HL-60/S4 (cell line): ENCODE data around the gene NMNAT2.

Experiments used
- in situ Hi-C: fragments of 300-500 bp; cut with MboI; formaldehyde crosslinking; loops from 2 replicates; pipeline ENCODE4 v1.14.3; 2022; ENCODE audit warnings: low sequenced_read_pairs

Gene NMNAT2

DNA sequence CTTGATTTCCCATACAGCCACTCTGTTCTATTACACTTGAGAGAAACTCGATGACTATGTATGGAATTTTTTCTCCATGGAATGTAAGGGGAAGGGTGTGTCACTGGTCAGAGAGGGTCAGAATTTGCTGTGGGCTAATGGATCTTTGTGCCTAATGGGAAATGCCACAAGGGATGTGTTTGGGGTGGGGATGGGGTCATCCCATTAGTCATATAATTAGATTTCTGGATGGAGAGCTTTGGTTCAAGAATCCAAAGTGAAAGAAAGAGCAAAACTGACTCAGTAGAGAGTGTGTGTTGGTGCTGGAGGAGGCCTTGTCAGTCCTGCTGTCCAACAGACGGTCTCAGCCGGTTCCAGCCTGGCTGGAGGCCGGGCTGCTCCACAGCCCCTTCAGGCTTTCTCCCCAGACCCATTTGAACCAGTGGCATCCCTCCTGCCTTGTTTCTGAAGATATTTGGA, 145.8 kb downstream of the NMNAT2 start:
- in situ Hi-C loops = no loop called here

DNA sequence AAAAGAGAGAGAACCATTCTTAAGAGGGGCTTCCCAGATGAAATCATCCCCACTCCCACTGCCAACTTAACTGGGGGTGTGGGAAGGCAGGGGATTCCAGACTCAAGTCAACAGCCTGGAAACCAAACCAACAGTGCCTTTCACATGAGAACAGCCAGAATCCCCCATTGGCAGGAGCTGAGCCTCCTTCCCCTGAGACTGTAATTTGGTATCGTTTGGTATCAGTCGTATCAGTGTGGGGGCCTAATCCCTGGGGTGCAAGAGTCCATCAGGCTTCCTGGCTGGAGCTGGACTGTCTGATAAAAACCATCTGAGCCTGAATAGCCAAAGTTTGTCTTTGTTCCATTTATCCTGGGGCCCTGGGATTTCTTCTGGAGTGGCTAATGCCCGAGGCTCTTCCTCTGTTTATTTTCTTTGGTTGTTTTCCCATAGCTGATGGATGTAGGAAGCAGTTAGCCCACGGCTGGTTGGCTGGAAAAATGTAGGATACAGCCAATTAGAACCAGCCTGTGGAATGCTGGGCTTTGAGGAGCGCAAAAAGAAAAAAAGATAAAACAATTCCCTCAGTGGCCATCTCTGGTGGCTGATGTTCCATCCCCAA, 147.5 kb downstream of the NMNAT2 start:
- in situ Hi-C loops = no loop called here

DNA sequence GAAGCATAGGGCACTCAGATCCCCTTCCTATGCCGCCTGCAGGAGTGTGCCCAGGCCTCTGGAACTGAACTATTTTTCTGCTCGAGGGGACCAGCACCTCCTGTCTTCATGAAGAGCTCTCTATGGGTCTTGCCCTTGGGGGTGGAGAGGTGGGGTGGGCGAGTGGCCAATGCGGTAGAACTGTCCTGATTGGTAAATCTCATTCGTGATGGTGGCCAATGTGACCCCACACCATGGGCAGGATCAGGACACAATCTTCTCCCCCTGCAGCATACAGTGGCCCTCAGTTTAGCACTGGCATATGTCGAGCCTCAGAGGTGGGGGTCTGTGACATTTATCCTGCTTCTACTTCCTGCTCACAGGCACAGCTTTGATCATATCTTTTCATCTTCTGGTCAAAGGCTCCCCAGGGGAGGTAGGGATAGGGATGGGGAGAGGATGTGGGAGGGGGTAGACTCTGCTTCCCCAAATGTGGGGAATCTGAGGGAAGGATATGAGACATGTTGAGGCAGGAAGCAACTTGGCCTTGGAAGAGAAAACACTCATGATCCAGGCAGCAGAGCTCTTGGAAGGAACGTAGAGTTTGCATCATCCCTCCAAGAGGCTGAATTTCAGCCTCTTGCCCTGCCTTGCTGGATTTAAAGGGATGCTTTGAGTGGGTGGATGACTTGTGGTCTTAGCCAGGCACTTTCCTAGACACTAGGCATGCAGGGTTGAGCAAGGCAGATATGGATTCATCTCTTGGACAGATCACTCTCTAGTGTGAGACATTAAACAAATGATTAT, 150.3 kb downstream of the NMNAT2 start:
- in situ Hi-C loops = no loop called here

DNA sequence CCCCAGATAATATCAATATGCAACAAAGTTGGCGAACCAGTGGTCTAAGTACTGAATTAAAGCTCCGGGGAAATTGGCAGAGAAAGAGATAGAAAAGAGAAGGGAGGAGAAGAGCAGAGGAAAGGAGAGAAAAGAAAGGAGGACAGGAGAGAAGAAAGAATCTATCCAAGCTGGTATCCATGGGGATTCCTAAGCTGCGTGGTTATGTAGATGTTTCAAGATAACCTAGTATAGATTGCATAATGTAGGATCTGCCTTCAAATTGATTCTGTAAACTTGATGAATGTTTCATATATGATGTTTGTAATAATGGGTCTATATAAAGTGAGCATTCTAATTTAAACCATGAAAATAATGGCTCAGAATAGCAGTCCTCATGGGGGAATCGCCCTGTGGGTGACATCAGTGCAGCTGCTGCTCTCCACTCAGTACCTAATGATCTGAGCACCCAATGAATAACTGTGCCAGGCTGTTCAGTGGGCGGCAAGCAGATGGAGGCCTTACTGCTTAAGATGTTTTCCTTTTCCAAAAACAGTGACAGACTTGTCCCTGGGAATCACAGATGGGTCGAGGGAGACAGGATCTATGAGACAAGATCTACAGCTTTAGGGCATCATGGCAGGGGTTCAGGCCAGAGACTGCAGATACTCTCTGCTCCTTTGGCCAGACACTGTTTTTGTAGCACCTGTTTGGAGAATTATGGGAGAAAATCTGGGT, 154.1 kb downstream of the NMNAT2 start:
- in situ Hi-C loops = no loop called here

DNA sequence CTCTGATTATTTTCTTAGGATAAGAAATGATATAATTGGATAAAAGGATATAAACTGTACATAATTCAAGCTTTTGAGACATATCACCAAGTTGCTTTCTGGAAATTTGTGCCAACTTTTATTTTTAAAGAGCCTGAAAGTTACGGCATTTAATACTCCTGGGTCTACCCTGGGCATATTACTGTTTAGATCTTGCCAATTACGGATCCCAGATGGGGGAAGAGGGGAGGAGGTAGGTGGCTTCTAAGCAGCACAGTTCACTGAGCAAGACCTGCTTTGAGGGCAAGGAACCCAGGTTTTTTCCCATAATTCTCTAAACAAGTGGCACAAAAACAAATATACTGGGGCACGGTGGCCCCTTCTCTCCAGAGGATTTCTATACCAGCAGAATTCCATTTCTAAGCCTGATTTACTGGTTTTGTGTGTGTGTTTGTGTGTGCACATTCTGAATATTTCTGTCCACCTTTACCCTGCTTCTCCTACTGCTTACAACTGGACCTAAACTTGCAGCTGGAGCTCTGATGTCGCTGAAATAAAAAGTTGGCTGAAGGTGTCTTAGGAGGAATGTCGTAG, 155.5 kb downstream of the NMNAT2 start:
- in situ Hi-C loops = no loop called here

DNA sequence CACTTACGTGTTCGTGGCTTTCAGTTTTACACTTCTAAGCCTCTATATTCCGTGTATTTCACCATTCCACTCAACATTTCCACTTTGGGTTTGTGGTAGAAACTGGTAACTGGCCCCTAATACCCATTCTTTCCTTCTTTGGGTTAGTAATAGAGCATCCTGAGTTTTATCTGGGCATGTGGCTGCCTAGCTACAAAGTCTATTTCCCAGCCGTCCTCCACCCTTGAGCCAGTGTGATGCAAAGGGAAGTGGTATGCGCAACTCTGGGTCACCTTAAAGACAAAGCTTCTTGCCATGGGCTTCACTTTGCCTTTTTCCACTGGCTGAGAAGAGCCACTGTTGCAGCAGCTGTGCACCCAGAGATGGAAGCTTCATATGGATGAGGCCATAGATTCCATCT, 158.3 kb downstream of the NMNAT2 start:
- in situ Hi-C loops = no loop called here

DNA sequence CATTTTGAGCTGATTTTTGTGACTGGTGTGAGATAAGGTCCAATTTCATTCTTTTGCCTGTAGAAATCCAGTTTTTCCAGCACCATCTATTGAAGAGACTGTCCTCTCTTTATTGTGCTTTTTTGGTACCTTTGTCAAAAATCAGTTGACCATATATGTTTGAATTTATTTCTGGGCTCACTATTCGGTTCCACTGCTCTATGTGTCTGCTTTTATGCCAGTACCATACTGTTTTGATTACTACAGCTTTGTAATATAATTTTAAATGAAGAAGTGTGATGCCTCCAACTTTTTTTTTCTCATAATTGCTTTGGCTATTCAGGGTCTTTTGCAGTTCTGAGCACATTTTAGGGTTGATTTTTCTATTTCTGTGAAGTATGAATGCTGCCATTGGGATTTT, 163.1 kb downstream of the NMNAT2 start:
- in situ Hi-C loops = no loop called here

DNA sequence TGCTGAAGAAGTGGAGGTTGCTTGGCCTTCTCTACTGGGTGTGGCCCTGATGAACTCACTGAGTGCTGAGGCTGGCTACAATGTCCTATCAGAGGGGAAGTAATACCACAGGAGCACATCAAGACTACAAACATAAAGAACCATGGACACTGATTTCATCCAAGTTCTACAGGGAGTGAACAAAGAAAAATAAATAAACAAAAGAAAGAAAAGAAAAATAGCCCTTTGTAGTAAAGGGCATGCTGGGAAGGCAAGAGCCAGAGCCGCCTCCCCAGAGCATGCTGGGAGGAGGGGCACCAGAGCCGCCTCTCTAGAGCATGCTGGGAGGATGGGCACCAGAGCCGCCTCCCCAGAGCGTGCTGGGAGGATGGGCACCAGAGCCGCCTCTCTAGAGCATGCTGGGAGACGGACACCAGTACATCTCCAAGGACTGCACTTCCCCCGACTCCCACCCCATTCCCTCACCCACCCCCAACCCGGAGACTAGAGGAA, 166.2 kb downstream of the NMNAT2 start:
- in situ Hi-C loops = no loop called here

DNA sequence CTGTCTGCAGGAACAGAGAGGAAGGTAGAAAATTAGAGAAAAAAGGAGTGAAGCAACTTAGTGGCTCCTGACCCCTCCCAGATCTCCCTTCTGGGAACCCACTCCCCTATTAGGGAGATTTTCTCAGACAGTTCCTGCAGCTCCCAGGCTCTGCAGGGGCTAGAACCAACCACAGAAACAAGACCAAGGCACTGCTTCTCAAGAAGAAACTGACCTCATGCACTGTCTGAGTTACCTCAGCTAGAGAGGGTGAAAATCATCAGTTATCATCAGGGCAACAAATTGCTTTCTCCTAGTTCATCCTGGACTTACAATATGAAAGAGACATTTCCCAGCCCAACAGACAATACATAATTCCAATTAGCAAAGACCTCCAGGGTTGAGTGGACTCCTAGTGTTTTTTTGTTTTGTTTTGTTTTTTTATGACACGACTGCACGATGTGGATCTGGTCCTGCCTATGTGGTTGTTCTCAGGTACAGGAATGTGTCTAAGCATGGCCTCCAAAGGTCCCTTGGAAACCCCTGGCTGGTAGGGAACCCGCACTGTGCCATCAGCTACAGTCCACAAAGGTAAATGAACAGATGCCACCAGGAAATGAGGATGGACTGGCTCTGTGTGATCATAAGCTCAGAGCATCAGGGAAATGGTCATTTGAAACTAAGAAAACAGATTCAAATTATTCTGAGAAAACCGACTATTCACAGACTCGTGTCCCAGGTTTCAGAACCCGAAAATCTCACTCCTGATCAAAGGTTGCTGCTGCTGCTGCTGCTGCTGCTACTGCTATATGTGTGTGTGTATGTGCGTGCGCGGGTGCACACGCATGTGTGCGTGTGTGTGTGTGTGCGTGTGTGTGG, 166.8 kb downstream of the NMNAT2 start:
- in situ Hi-C loops = no loop called here

DNA sequence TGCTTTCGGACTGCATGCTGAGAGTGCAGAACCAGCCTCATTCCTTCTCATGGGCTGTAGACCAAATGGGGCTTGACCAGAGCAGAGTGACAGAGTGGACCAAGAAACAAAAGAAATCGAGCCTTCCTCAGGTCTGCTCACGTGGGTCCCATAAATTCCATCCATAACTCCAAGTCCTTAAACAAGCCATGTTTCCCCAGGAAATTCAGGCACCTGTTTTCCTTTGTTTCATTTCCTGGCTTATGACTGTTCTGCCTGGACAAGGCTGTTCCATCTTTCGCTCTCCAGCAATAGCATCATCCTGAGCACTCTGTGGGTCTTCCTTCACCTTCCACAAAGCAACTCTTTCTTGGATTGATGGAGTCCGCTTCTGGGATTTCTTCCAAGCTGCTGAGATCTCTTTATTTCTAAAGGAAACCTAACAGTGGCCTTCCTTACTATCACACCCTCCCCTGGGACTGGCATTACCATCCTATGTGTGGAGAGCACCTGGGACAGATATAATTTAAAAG, 168.2 kb downstream of the NMNAT2 start:
- in situ Hi-C loops = no loop called here

DNA sequence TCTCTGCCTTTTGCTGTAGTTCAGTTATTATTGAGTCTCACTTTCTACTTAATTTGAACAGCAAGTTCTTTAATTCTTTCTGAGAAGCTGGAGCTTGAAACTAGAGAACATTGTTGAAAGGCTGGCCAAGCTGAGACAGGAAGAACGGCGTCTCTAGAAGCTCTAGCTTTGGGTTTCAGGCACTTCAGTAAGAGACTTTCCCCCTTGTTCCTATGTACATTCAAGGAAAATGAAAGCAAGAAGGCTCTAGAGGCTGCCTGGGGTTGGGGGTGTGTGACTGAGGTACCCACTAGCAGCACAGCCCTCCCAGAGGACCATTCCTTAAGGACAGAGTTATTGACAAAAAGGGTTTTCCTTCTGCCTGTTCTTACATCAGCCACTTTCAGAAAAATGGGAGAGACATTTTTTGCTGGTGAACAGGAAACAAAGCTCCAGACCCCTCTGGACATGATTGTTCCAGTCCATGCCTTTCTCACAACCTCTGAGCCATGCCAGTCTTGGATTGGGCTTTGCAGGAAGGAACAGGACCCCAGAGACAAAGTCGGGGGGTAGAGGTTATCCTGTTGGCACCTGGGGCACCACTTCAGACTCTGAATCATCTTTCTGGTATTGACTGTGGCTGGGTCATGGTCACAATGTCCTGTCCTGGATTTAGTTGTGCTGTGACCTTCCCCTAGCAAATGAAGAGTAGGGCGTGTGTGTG, 169.0 kb downstream of the NMNAT2 start:
- in situ Hi-C loops = no loop called here

DNA sequence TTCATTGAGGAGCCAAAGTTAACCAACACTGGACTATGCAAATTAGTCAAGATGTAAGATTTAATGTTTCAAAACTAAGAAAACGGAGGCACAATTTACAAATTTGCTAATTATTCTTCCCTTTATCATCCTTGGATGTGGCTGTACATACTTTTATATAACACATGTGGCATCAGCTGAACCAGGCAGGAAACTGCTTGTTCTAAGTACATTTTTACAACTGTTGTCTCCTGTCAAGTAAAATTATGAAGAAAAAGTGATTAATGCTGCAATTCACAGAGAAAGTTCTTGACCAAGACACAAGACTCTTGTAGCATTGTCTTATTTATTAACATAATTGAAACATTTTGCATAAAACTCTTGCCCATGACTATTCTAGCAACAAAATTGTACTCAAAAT, 170.2 kb downstream of the NMNAT2 start:
- in situ Hi-C loops = no loop called here

DNA sequence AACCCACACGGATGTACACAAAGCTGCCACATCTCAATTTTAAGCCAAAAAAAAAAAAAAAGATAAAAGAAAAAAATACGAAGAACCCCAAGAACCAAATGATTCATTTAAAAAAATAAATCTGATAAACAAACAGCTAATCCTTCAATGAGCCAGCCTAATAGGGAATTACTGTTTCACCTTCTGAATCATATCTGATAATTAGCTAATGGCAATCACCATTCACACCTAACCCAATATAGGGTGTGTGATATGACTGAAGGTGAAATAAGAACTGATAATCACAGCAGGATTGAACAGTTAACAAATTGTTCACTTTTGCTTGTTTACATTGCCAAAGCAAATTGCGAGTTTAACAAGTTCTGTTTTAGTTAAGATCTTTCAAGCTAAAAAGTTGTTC, 170.7 kb downstream of the NMNAT2 start:
- in situ Hi-C loops = no loop called here

DNA sequence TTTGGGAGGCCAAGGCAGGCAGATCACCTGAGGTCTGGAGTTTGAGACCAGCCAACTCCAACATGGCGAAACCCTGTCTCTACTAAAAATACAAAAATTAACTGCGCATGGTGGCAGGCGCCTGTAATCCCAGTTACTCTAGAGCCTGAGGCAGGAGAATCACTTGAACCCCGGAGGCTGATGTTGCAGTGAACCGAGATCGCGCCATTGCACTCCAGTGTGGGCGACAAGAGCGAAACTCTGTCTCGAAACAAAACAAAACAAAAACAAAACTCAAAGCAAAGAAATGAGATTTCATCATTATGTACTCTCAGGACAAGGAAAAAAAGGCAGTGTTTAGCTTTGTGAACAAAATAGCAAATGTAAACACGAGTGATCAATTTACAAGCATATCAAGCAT, 171.1 kb downstream of the NMNAT2 start:
- in situ Hi-C loops = no loop called here

DNA sequence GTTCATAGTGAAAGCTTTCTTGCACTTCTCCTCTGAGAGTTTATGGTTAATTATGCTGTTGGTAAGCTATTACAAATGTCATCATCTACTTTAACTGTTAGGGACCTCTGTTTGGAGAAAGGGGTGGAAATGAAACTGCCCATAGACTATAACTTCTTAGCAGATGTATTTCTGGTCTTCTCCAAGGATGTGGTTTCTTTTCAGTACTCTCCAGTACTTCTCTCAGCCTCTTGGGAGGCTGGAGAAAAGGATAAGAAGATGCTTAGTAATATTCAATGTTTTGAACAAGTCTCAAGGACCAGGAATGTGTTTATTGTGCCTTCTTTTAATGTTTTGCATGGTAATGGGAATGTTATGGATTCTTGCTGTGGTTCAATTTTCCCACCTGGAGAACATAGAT, 171.7 kb downstream of the NMNAT2 start:
- in situ Hi-C loops = no loop called here

DNA sequence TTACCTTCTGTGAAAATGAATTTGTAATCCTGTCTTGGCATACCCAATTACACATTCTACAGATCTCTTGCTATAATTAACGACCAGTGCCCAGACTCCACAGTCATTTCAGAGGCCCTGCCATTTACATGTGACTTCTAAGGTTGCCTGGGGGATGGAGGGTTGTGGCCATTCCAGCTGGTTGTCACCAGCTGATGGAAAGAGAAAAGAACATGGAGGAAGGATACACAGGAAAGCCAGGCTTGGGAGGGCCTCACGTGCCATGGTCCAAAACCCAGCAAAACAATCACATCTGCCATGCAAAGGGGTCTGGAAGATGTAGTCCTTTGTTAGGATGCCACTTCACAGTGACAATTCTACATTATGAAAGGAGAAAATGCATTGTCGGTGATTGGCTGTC, 172.8 kb downstream of the NMNAT2 start:
- in situ Hi-C loops = no loop called here

DNA sequence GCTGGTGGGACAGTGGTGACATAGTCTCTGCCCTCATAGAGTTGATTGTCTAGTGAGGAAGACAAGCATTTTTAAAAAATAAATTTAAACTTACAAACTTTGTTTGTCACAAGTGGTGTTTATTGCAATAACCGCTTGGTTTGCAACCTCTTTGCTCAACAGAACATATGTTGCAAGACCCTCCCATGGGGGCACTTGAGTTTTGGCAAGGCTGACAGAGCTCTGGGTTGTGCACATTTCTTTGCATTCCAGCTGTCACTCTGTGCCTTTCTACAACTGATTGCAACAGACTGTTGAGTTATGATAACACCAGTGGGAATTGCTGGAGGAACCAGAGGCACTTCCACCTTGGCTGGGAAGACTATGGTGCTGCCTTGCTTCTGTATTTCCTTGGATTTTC, 173.7 kb downstream of the NMNAT2 start:
- in situ Hi-C loops = no loop called here

DNA sequence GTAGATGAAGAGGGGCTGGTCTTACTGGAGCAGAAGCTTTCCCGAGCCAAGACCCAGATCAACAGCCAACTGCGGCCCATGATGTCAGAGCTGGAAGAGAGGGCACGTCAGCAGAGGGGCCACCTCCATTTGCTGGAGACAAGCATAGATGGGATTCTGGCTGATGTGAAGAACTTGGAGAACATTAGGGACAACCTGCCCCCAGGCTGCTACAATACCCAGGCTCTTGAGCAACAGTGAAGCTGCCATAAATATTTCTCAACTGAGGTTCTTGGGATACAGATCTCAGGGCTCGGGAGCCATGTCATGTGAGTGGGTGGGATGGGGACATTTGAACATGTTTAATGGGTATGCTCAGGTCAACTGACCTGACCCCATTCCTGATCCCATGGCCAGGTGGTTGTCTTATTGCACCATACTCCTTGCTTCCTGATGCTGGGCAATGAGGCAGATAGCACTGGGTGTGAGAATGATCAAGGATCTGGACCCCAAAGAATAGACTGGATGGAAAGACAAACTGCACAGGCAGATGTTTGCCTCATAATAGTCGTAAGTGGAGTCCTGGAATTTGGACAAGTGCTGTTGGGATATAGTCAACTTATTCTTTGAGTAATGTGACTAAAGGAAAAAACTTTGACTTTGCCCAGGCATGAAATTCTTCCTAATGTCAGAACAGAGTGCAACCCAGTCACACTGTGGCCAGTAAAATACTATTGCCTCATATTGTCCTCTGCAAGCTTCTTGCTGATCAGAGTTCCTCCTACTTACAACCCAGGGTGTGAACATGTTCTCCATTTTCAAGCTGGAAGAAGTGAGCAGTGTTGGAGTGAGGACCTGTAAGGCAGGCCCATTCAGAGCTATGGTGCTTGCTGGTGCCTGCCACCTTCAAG, 174.8 kb downstream of the NMNAT2 start:
- in situ Hi-C loops = no loop called here

DNA sequence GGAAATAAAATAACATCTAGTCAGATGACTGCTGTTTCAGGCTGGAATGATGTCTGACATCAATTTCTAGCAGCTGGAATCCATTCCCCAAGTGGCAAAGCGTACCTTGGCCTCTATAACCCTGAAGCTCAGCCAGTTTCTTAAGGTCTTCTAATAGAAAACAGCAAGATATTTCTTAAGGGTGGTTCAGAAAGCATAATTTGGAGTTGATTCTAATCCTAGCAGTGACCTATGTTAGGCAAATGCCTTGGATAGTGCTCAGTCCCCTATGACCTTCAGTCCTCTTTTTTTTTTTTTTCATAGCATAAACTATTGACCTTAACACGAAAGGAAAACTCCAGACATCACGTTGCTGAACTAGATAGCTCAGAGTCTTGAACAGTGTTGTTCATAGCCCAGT, 175.6 kb downstream of the NMNAT2 start:
- in situ Hi-C loops = no loop called here
